GM21528 (cell line): Measurements from ENCODE around the gene POLDIP2.

Experiments
- ATAC-seq: cut with Tn5 transposase; IDR thresholded peaks from one replicate; pipeline ENCODE4 v1.9.1; 2021; ENCODE audit warnings: mild to moderate bottlenecking, moderate library complexity; ENCODE audit not compliant: unreplicated experiment, low FRiP score

Gene POLDIP2

GRCh38 chr17:28318759-28319597, 38.3 kb downstream of the POLDIP2 start, which contains the start of gene TMEM97:
TSS of gene TMEM97 (plus strand) at chr17:28319200. CDS start at chr17:28319240, 40 bp downstream.
- peak; percentile 95 for ATAC-seq

- peak; percentile 5 for ATAC-seq
These were observed 39.2 kb downstream of the POLDIP2 start for GRCh38 chr17:28317966-28318758.

GRCh38 chr17:28317099-28317965, 40.0 kb downstream of the POLDIP2 start:
- no peak for ATAC-seq

- no peak for ATAC-seq
These were observed 41.3 kb downstream of the POLDIP2 start for GRCh38 chr17:28315846-28316705.

GRCh38 chr17:28313841-28314240, 43.5 kb downstream of the POLDIP2 start:
- no peak for ATAC-seq

- ATAC-seq: no peak
These were observed 50.3 kb downstream of the POLDIP2 start for GRCh38 chr17:28306954-28307401.

- ATAC-seq: no peak
These were observed 58.9 kb downstream of the POLDIP2 start for GRCh38 chr17:28298449-28298848.
